ENCODE measurements around the gene PLCB1.

PLCB1 gene

GRCh38 chr20:8721098-8721497, 589.0 kb downstream of the PLCB1 start:
- peak; percentile 63 for DNase-seq (ENCODE audit: low read depth, low spot score)
- in situ Hi-C loops (cut with HindIII; ENCODE audit: low sequenced_read_pairs) = no loop called here
- H3K4me3 ChIP-seq (ENCODE audit: low read depth, low read length) = no peak overlapping the region
- TF ChIP-seq CTCF (IDR thresholded peaks at IDR 0.05; ENCODE audit: low read depth, low read length) = peak; percentile 74

GRCh38 chr20:8722277-8722928, 590.3 kb downstream of the PLCB1 start:
- H3K4me3 ChIP-seq (ENCODE audit: low read depth, low read length) = no peak overlapping the region
- peak; percentile 70 for TF ChIP-seq CTCF (IDR thresholded peaks at IDR 0.05; ENCODE audit: low read depth, low read length)
- in situ Hi-C loops (cut with HindIII; ENCODE audit: low sequenced_read_pairs) = no loop called here
- peak; percentile 72 for DNase-seq (ENCODE audit: low read depth, low spot score)

- no peak for TF ChIP-seq CTCF (IDR thresholded peaks at IDR 0.05; ENCODE audit: low read depth, low read length)
- no peak overlapping the region for H3K4me3 ChIP-seq (ENCODE audit: low read depth, low read length)
- no peak for DNase-seq (ENCODE audit: low read depth, low spot score)
- in situ Hi-C loops (cut with HindIII; ENCODE audit: low sequenced_read_pairs) = no loop called here
Measured at GRCh38 chr20:8723296-8723695, 591.2 kb downstream of the PLCB1 start.

- no peak overlapping the region for H3K4me3 ChIP-seq (ENCODE audit: low read depth, low read length)
- in situ Hi-C loops (cut with HindIII; ENCODE audit: low sequenced_read_pairs) = no loop called here
- TF ChIP-seq CTCF (IDR thresholded peaks at IDR 0.05; ENCODE audit: low read depth, low read length) = no peak
- DNase-seq (ENCODE audit: low read depth, low spot score) = no peak
Measured at GRCh38 chr20:8724884-8725283, 592.8 kb downstream of the PLCB1 start.

GRCh38 chr20:8726460-8726859, 594.4 kb downstream of the PLCB1 start:
- in situ Hi-C loops (cut with HindIII; ENCODE audit: low sequenced_read_pairs) = no loop called here
- TF ChIP-seq CTCF (IDR thresholded peaks at IDR 0.05; ENCODE audit: low read depth, low read length) = no peak
- no peak for DNase-seq (ENCODE audit: low read depth, low spot score)
- H3K4me3 ChIP-seq (ENCODE audit: low read depth, low read length) = no peak overlapping the region

- in situ Hi-C loops (cut with HindIII; ENCODE audit: low sequenced_read_pairs) = no loop called here
- TF ChIP-seq CTCF (IDR thresholded peaks at IDR 0.05; ENCODE audit: low read depth, low read length) = no peak
- no peak overlapping the region for H3K4me3 ChIP-seq (ENCODE audit: low read depth, low read length)
- no peak for DNase-seq (ENCODE audit: low read depth, low spot score)
Measured at GRCh38 chr20:8735014-8735413, 602.9 kb downstream of the PLCB1 start.

Measured in astrocyte of the spinal cord (primary cell).